Activated CD4-positive, alpha-beta T cell treated with anti-CD3 and anti-CD28 coated beads, Interleukin-2, amount 10 ng/mL, durations not matched to agents 7 days and 5 days (primary cell): ENCODE data around the gene OR10K1. TPM values are rescaled to one million over a fixed set of nuclear protein-coding genes. Genes with fewer than 3 reads are reported as not detected.
"Not testable (repeated sequence)": the region's sequence is repeated elsewhere in the genome, so short reads cannot be mapped to it uniquely, and the experiment has no call there.

Experiments used
- CTCF ChIA-PET: fragments of 350-600 bp; sonication (Branson Sonifier 250); formaldehyde crosslinking; loops from one replicate; lab custom pipeline; 2021; ENCODE audit warnings: antibody characterized with exemption; lab: Charles Lee
- POLR2A ChIA-PET: fragments of 350-600 bp; sonication (Branson Sonifier 250); formaldehyde crosslinking; loops from one replicate; lab custom pipeline; 2021; ENCODE audit warnings: antibody characterized with exemption; lab: Charles Lee
- DNase-seq: peaks from one replicate; pipeline ENCODE4 v3.0.0-alpha.2; 2020
- H3K27ac Mint-ChIP-seq: one replicate; pipeline ENCODE4 v1.8.0; 2021; ENCODE audit warnings: mild to moderate bottlenecking, moderate library complexity, mixed read lengths
- H3K27me3 Mint-ChIP-seq: one replicate; pipeline ENCODE4 v1.8.0; 2021; ENCODE audit warnings: mixed read lengths
- H3K36me3 Mint-ChIP-seq: one replicate; pipeline ENCODE4 v1.8.0; 2021; ENCODE audit warnings: low read depth, mixed read lengths
- H3K4me1 Mint-ChIP-seq: one replicate; pipeline ENCODE4 v1.8.0; 2021; ENCODE audit warnings: mixed read lengths
- H3K4me3 Mint-ChIP-seq: one replicate; pipeline ENCODE4 v1.8.0; 2021; ENCODE audit warnings: mild to moderate bottlenecking, moderate library complexity, mixed read lengths
- H3K9me3 Mint-ChIP-seq: one replicate; pipeline ENCODE4 v1.8.0; 2021; ENCODE audit warnings: mixed read lengths
- total RNA-seq, 2 experiments: library from RNA; stranded (reverse); gene quantifications; one replicate each; pipeline ENCODE4 v1.2.3, GENCODE V29; 2021

OR10K1 gene
- not detected for total RNA-seq

GRCh38 chr1:158461534-158461933, at the start of gene OR10K1:
OR10K1 (plus strand) TSS chr1:158461834; CDS start chr1:158465562, 3,728 bp downstream.
- no peak for DNase-seq
- H3K4me3 Mint-ChIP-seq, result no peak within 1 kb of the TSS
- POLR2A ChIA-PET, result no interaction called here
- H3K27ac Mint-ChIP-seq, result no peak within 1 kb of the TSS
- H3K27me3 Mint-ChIP-seq, result peaks cover 5% of the 10 kb centered on the region
- no peaks in the 10 kb centered on the region for H3K36me3 Mint-ChIP-seq
- H3K4me1 Mint-ChIP-seq, result no peaks in the 10 kb centered on the region
- CTCF ChIA-PET, result no interaction called here
- H3K9me3 Mint-ChIP-seq, result no peaks in the 10 kb centered on the region

- DNase-seq, result no peak
- POLR2A ChIA-PET, result no interaction called here
- Mint-ChIP-seq H3K9me3 (no peaks in the 10 kb centered on the region), H3K4me1 (no peaks in the 10 kb centered on the region), H3K4me3 (no peak overlapping the region), H3K27ac (no peak overlapping the region), H3K36me3 (no peaks in the 10 kb centered on the region), H3K27me3 (no peaks in the 10 kb centered on the region)
- CTCF ChIA-PET, result no interaction called here
These were observed 46.8 kb upstream of the OR10K1 start for GRCh38 chr1:158414651-158415345.

GRCh38 chr1:158417586-158417985, 44.0 kb upstream of the OR10K1 start:
- no peaks in the 10 kb centered on the region for H3K4me1 Mint-ChIP-seq
- CTCF ChIA-PET, result no interaction called here
- no peak overlapping the region for H3K4me3 Mint-ChIP-seq
- H3K27me3 Mint-ChIP-seq, result no peaks in the 10 kb centered on the region
- no peaks in the 10 kb centered on the region for H3K36me3 Mint-ChIP-seq
- DNase-seq, result no peak
- H3K27ac Mint-ChIP-seq, result no peak overlapping the region
- no peaks in the 10 kb centered on the region for H3K9me3 Mint-ChIP-seq
- POLR2A ChIA-PET, result no interaction called here

- H3K9me3 Mint-ChIP-seq, result no peaks in the 10 kb centered on the region
- no peaks in the 10 kb centered on the region for H3K36me3 Mint-ChIP-seq
- no peaks in the 10 kb centered on the region for H3K4me1 Mint-ChIP-seq
- CTCF ChIA-PET, result no interaction called here
- DNase-seq, result no peak
- no peak overlapping the region for H3K27ac Mint-ChIP-seq
- no peaks in the 10 kb centered on the region for H3K27me3 Mint-ChIP-seq
- no peak overlapping the region for H3K4me3 Mint-ChIP-seq
- POLR2A ChIA-PET, result no interaction called here
These were observed 39.4 kb upstream of the OR10K1 start for GRCh38 chr1:158422212-158422611.

- H3K4me1 Mint-ChIP-seq, result no peaks in the 10 kb centered on the region
- POLR2A ChIA-PET, result no interaction called here
- DNase-seq, result no peak
- CTCF ChIA-PET, result no interaction called here
- H3K27me3 Mint-ChIP-seq, result no peaks in the 10 kb centered on the region
- no peak overlapping the region for H3K27ac Mint-ChIP-seq
- no peaks in the 10 kb centered on the region for H3K9me3 Mint-ChIP-seq
- H3K4me3 Mint-ChIP-seq, result no peak overlapping the region
- no peaks in the 10 kb centered on the region for H3K36me3 Mint-ChIP-seq
These were observed 36.6 kb upstream of the OR10K1 start for GRCh38 chr1:158425027-158425426.

GRCh38 chr1:158426137-158426536, 35.5 kb upstream of the OR10K1 start, which contains the start of gene OR10K2:
OR10K2 (minus strand) TSS chr1:158426237; CDS start chr1:158420866, 5,371 bp downstream.
- Mint-ChIP-seq H3K4me3 (no peak within 1 kb of the TSS), H3K27ac (no peak within 1 kb of the TSS), H3K4me1 (no peaks in the 10 kb centered on the region), H3K27me3 (no peaks in the 10 kb centered on the region), H3K36me3 (no peaks in the 10 kb centered on the region), H3K9me3 (no peaks in the 10 kb centered on the region)
- ChIA-PET CTCF (no interaction called here), POLR2A (no interaction called here)
- DNase-seq, result no peak

- H3K9me3 Mint-ChIP-seq, CTCF ChIA-PET, H3K4me1 Mint-ChIP-seq, DNase-seq, H3K4me3 Mint-ChIP-seq, POLR2A ChIA-PET, H3K36me3 Mint-ChIP-seq, H3K27me3 Mint-ChIP-seq, H3K27ac Mint-ChIP-seq: not testable (repeated sequence)
These were observed 31.5 kb upstream of the OR10K1 start for GRCh38 chr1:158430163-158430562.

- H3K4me1 Mint-ChIP-seq, result no peaks in the 10 kb centered on the region
- H3K27ac Mint-ChIP-seq, result no peak overlapping the region
- no peak for DNase-seq
- peaks cover 17% of the 10 kb centered on the region for H3K27me3 Mint-ChIP-seq
- H3K36me3 Mint-ChIP-seq, result no peaks in the 10 kb centered on the region
- CTCF ChIA-PET, result no interaction called here
- no peak overlapping the region for H3K4me3 Mint-ChIP-seq
- peaks cover 3% of the 10 kb centered on the region for H3K9me3 Mint-ChIP-seq
- POLR2A ChIA-PET, result no interaction called here
These were observed 26.9 kb upstream of the OR10K1 start for GRCh38 chr1:158434741-158435140.

- H3K4me1 Mint-ChIP-seq, result no peaks in the 10 kb centered on the region
- H3K27me3 Mint-ChIP-seq, result peaks cover 2% of the 10 kb centered on the region
- H3K36me3 Mint-ChIP-seq, result no peaks in the 10 kb centered on the region
- POLR2A ChIA-PET, result no interaction called here
- CTCF ChIA-PET, result no interaction called here
- H3K4me3 Mint-ChIP-seq, result no peak overlapping the region
- DNase-seq, result no peak
- no peak overlapping the region for H3K27ac Mint-ChIP-seq
- H3K9me3 Mint-ChIP-seq, result no peaks in the 10 kb centered on the region
These were observed 16.3 kb upstream of the OR10K1 start for GRCh38 chr1:158445376-158445775.

GRCh38 chr1:158454537-158454936, 7.1 kb upstream of the OR10K1 start:
- H3K36me3 Mint-ChIP-seq, result no peaks in the 10 kb centered on the region
- H3K4me1 Mint-ChIP-seq, result no peaks in the 10 kb centered on the region
- no peak overlapping the region for H3K4me3 Mint-ChIP-seq
- no peak overlapping the region for H3K27ac Mint-ChIP-seq
- no peak for DNase-seq
- ChIA-PET POLR2A (no interaction called here), CTCF (no interaction called here)
- peaks cover 6% of the 10 kb centered on the region for H3K27me3 Mint-ChIP-seq
- H3K9me3 Mint-ChIP-seq, result no peaks in the 10 kb centered on the region

- POLR2A ChIA-PET, result no interaction called here
These were observed 4.4 kb upstream of the OR10K1 start for GRCh38 chr1:158457246-158457645.

GRCh38 chr1:158458263-158458662, 3.4 kb upstream of the OR10K1 start:
- Mint-ChIP-seq H3K27ac (no peak overlapping the region), H3K4me1 (no peaks in the 10 kb centered on the region), H3K9me3 (no peaks in the 10 kb centered on the region), H3K4me3 (no peak overlapping the region), H3K36me3 (no peaks in the 10 kb centered on the region), H3K27me3 (peaks cover 5% of the 10 kb centered on the region)
- no peak for DNase-seq
- ChIA-PET POLR2A (no interaction called here), CTCF (no interaction called here)

More at GRCh38 chr1:158457246-158457645, 4.4 kb upstream of the OR10K1 start:
- CTCF ChIA-PET, result no interaction called here
- Mint-ChIP-seq H3K9me3 (no peaks in the 10 kb centered on the region), H3K27ac (no peak overlapping the region), H3K27me3 (peaks cover 5% of the 10 kb centered on the region), H3K36me3 (no peaks in the 10 kb centered on the region), H3K4me1 (no peaks in the 10 kb centered on the region), H3K4me3 (no peak overlapping the region)
- DNase-seq, result no peak

GRCh38 chr1:158471920-158472319, 10.3 kb downstream of the OR10K1 start, which contains the start of gene OR10R2:
OR10R2 (plus strand) TSS chr1:158472220; CDS start chr1:158472326, 106 bp downstream.
- Mint-ChIP-seq H3K9me3 (no peaks in the 10 kb centered on the region), H3K27ac (no peak within 1 kb of the TSS), H3K27me3 (peaks cover 5% of the 10 kb centered on the region), H3K4me3 (no peak within 1 kb of the TSS), H3K4me1 (no peaks in the 10 kb centered on the region), H3K36me3 (no peaks in the 10 kb centered on the region)
- DNase-seq, result no peak
- CTCF ChIA-PET, result no interaction called here
- POLR2A ChIA-PET, result no interaction called here

GRCh38 chr1:158485455-158485854, 23.8 kb downstream of the OR10K1 start:
- ChIA-PET POLR2A (no interaction called here), CTCF (no interaction called here)
- Mint-ChIP-seq H3K9me3 (no peaks in the 10 kb centered on the region), H3K4me3 (no peak overlapping the region), H3K36me3 (no peaks in the 10 kb centered on the region), H3K27me3 (peaks cover 16% of the 10 kb centered on the region), H3K4me1 (no peaks in the 10 kb centered on the region), H3K27ac (no peak overlapping the region)
- no peak for DNase-seq
